Measurements from ENCODE around the gene PALM3. TPM values are rescaled to one million over a fixed set of nuclear protein-coding genes. Genes with fewer than 3 reads are reported as not detected.

The PALM3 gene, protein sequence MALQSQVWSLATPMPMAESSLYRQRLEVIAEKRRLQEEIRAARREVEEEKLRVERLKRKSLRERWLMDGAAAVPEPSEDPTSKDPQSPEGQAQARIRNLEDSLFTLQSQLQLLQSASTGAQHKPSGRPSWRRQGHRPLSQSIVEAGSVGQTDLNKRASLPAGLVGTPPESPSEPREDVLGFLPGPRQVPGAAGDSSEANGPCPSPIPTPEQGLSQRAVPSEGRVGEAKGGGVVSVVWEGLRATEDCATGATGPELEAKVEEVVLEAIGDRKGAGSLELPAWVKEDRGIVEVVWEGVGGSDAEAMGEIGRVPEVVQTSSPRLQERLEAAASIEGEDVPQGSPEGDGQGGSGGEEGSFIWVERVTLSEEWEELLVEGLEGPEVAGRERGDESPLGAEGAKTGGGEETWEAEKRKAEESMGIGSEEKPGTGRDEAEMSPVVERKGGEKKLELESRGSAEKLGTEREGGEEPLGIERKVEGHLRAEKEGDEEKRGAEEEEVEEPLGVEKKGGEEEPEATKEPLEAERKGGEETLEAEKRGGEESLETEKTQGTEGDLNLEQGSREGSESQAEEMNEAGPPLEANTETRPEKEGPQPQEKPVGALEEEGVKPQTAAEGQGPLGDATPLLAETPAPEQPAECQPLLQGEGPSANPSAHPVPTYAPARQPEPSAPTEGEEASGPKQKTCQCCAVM
- total RNA-seq, result under 1 TPM in 2 of 4 donors, not detected in 2; 0.32 to 0.42 TPM

GRCh38 chr19:14061751-14062557, at the start of gene PALM3:
Gene PALM3 (minus strand): TSS chr19:14062076. CDS start chr19:14061980, 96 bp downstream.
- intact Hi-C loops (cut with DNase I), result no loop called here
- H3K9me3 ChIP-seq, result no peaks in the 10 kb centered on the region
- DNase-seq (ENCODE audit: extremely low spot score), result no peak
- H3K4me1 ChIP-seq, result peaks cover 5 to 27% (median 23%) of the 10 kb centered on the region in 4 donors
- peaks cover 0 to 66% (median 23%) of the 10 kb centered on the region in 4 donors for H3K27me3 ChIP-seq
- no peak within 1 kb of the TSS for H3K4me3 ChIP-seq
- no peak within 1 kb of the TSS for H3K27ac ChIP-seq (replicated peaks in 1 of 4)
- TF ChIP-seq POLR2AphosphoS5 (IDR thresholded peaks at IDR 0.05) (no peak), POLR2A (IDR thresholded peaks at IDR 0.05; ENCODE audit: low read depth) (no peak), CTCF (IDR thresholded peaks at IDR 0.05) (no peak), EP300 (IDR thresholded peaks at IDR 0.05) (no peak)
- no peaks in the 10 kb centered on the region for H3K36me3 ChIP-seq
- WGBS, result 81% methylated on average over 9 of the region's 19 CpGs

- DNase-seq (ENCODE audit: extremely low spot score), result no peak
- H3K4me1 ChIP-seq, result peaks cover 70 to 94% (median 90%) of the 10 kb centered on the region in 4 donors
- no peak overlapping the region for H3K4me3 ChIP-seq
- no peaks in the 10 kb centered on the region for H3K9me3 ChIP-seq
- H3K27ac ChIP-seq (replicated peaks in 1 of 4), result peak overlapping the region; percentile 86 to 100 (median 98)
- TF ChIP-seq CTCF (IDR thresholded peaks at IDR 0.05) (no peak), POLR2A (IDR thresholded peaks at IDR 0.05; ENCODE audit: low read depth) (no peak), POLR2AphosphoS5 (IDR thresholded peaks at IDR 0.05) (no peak), EP300 (IDR thresholded peaks at IDR 0.05) (no peak)
- 100% methylated on average over 1 of the region's 1 CpG for WGBS
- H3K27me3 ChIP-seq, result no peaks in the 10 kb centered on the region
- peaks cover 6 to 13% (median 10%) of the 10 kb centered on the region in 4 donors for H3K36me3 ChIP-seq
- intact Hi-C loops (cut with DNase I), result no loop called here
These were observed 49.6 kb upstream of the PALM3 start for GRCh38 chr19:14111486-14111885.

- intact Hi-C loops (cut with DNase I), result no loop called here
- DNase-seq (ENCODE audit: extremely low spot score), result no peak
- TF ChIP-seq CTCF (IDR thresholded peaks at IDR 0.05), result no peak
- TF ChIP-seq POLR2AphosphoS5 (IDR thresholded peaks at IDR 0.05), result no peak
- TF ChIP-seq EP300 (IDR thresholded peaks at IDR 0.05), result no peak
- TF ChIP-seq POLR2A (IDR thresholded peaks at IDR 0.05; ENCODE audit: low read depth), result no peak
- Histone ChIP-seq H3K27me3 (no peaks in the 10 kb centered on the region), H3K27ac (replicated peaks in 1 of 4) (peak overlapping the region in 1 of 4 donors; percentile 98), H3K4me1 (peaks cover 62 to 86% (median 81%) of the 10 kb centered on the region in 4 donors), H3K36me3 (peaks cover 15 to 21% (median 19%) of the 10 kb centered on the region in 4 donors), H3K4me3 (no peak overlapping the region), H3K9me3 (no peaks in the 10 kb centered on the region)
- WGBS, result 53% methylated on average over 2 of the region's 2 CpGs
These were observed 48.8 kb upstream of the PALM3 start for GRCh38 chr19:14110650-14111049.

DNA sequence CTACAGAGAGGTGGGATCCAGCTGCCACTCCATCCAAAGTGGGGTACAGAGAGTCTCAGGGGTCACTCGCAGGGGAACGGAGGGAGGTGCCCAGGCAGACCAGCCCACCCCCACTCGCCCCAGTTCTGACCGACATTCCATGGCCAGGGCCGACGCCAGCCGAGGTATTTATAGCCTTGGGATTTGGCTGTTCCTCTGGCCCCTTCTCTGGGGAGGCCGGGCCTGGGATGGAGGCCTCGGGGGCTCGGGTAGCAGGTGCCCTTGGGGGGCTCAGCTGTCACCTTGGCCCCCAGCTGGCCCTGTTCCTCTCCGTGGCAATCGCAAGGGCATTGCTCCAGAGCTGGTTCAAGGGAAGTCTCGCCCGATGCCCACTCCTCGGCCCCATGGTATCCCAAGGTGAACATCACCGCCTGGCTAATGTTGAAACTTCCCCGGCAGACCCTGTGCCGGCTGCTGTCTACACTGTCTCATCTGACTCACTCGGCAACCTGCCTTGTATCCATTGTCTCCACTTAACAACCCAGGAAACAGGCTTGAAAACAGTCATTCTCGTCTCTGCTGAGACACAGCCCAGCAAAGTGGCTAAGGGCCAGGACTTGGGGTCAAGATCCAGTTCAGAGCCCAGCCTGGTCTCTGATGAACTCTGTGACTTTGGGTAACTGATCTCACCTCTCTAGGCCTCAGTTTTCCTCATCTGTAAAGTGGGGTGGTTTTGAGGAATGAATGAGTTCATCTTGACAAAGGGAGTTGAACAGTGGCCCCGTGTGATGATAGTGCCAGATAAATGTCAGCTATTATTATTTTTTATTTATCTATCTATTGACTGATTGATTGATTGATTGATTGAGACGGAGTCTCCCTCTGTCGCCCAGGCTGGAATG, 45.9 kb upstream of the PALM3 start:
- intact Hi-C loops (cut with DNase I), result no loop called here
- 65% methylated on average over 8 of the region's 23 CpGs for WGBS
- Histone ChIP-seq H3K27me3 (no peaks in the 10 kb centered on the region), H3K4me3 (peak overlapping the region in 1 of 4 donors; percentile 14), H3K27ac (replicated peaks in 1 of 4) (peak overlapping the region; percentile 79 to 86 (median 84)), H3K9me3 (no peaks in the 10 kb centered on the region), H3K36me3 (peaks cover 30 to 48% (median 44%) of the 10 kb centered on the region in 4 donors), H3K4me1 (peaks cover 41 to 58% (median 53%) of the 10 kb centered on the region in 4 donors)
- TF ChIP-seq EP300 (IDR thresholded peaks at IDR 0.05), result no peak
- peak; percentile 8 to 30 for TF ChIP-seq POLR2AphosphoS5 (IDR thresholded peaks at IDR 0.05)
- DNase-seq (ENCODE audit: extremely low spot score), result no peak
